Heart right ventricle (tissue), 16 donors: Measurements from ENCODE around the gene ACTN2. TPM values are rescaled to one million over a fixed set of nuclear protein-coding genes. Genes with fewer than 3 reads are reported as not detected.

Experiments
- ATAC-seq, 8 donors: fragments of 200-7000 bp; cut with Tn5 transposase; one replicate each; pipeline ENCODE4 v1.9.1; 2020; ENCODE audit warnings: mild to moderate bottlenecking in 8 of 8, moderate library complexity in 8 of 8, moderate number of reproducible peaks in 1 of 8
- DNase-seq, 2 donors: peaks; one replicate each; pipeline ENCODE4 v3.0.0-alpha.2; 2020
- H3K27ac ChIP-seq, 10 donors: fragments of 200-600 bp; sonication (generic) in 2 of 10; one replicate each; pipeline versions ENCODE4 v1.5.0 to v1.8.0; 2020 to 2022; ENCODE audit warnings: mild to moderate bottlenecking in 3 of 10
- H3K27me3 ChIP-seq, 7 donors: fragments of 200-600 bp; one replicate each; pipeline ENCODE4 v1.8.0; 2021 to 2022; ENCODE audit warnings: mild to moderate bottlenecking in 2 of 7
- H3K36me3 ChIP-seq, 9 donors: fragments of 200-600 bp; sonication (generic) in 1 of 9; one replicate each; pipeline versions ENCODE4 v1.5.0 to v1.8.0; 2020 to 2022; ENCODE audit warnings: mild to moderate bottlenecking in 2 of 9
- H3K4me1 ChIP-seq, 9 donors: fragments of 200-600 bp; sonication (generic) in 1 of 9; one replicate each; pipeline versions ENCODE4 v1.5.0 to v1.8.0; 2020 to 2022; ENCODE audit warnings: mild to moderate bottlenecking in 4 of 9
- H3K4me3 ChIP-seq, 10 donors: fragments of 200-600 bp; sonication (generic) in 2 of 10; one replicate each; pipeline versions ENCODE4 v1.5.0 to v1.8.0; 2020 to 2022; ENCODE audit warnings: mild to moderate bottlenecking in 7 of 10, moderate library complexity in 2 of 10
- H3K9me3 ChIP-seq, 11 donors: fragments of 200-600 bp in 10 of 11; sonication (generic) in 2 of 11; one replicate each; pipeline versions ENCODE4 v1.5.0 to v1.8.0; 2013 to 2022; ENCODE audit warnings: mild to moderate bottlenecking in 2 of 11, control low read depth in 1 of 11, moderate library complexity in 1 of 11
- CTCF ChIP-seq, 9 donors: fragments of 200-600 bp; sonication (generic) in 2 of 9; IDR thresholded peaks; one replicate each; pipeline versions ENCODE4 v1.5.0 to v1.8.0; 2021 to 2022; ENCODE audit warnings: antibody characterized with exemption in 9 of 9, mild to moderate bottlenecking in 5 of 9, moderate library complexity in 1 of 9
- WGBS, 2 donors: extraction: QIAGEN DNeasy Blood & Tissue Kit; methylation state at CpG; one replicate each; pipeline ENCODE4 v1.1.7; 2013; ENCODE audit warnings: inconsistent platforms in 1 of 2; 5-methylcytosine and 5-hydroxymethylcytosine counted together
- intact Hi-C, 10 donors: fragments of 100-400 bp; cut with DNase I; formaldehyde crosslinking; loops; one replicate each; pipeline versions ENCODE4 v1.11.1 to v1.14.2; 2022
- long read RNA-seq, 3 donors: library from polyadenylated mRNA; unstranded; transcript quantifications; one replicate each; pipeline ENCODE4 v2.0.0, GENCODE V29; 2020 to 2021
- polyA plus RNA-seq, 2 donors: library from polyadenylated mRNA; stranded (reverse); fragments of 200-250 nt; gene quantifications; one replicate each; pipeline ENCODE4 v1.2.3, GENCODE V29; 2013
- total RNA-seq, 10 donors: library from RNA; stranded (reverse); fragmentation: NEBNext Ultra II Directional in 3 of 10; extraction: Animal tissue kit (Norgen Biotek cat#: 25700) in 3 of 10; gene quantifications; one replicate each; pipeline versions ENCODE4 v1.2.1 to v1.2.4, GENCODE V29; 2021 to 2023
- donor health status: Arrhythmogenic right ventricular cardiomyopathy.
- donor health status: ischemic (EF 13 %, LVEDD 7.1; RV severe dilation, severe dysfunction).
- donor health status: healthy with polysubstance abuse.
- donor health status: DM: no; HTN: yes; CAD: no.
- donor health status: DM: no; HTN: no; CAD: no.
- donor health status: ischemic (EF 25% LVEDD 6.9; RV normal size, moderate dysfunction).
- donor health status: ischemic (EF 25% LVEDD 5.7; RV mildly dilated, moderate dysfunction).
- donor health status: healthy.
- donor health status: DM: yes; HTN: yes; CAD: no.
- donor health status: Ischemic cardiomyopathy.
- donor health status: ischemic (EF 35%, LVEDD 5.7; RV mildly dilated, moderate dysfunction).
- donor health status: nonischemic (EF 11% LVEDD 7.7; RV severe dilation, severe dysfunction).
- donor health status: DM: yes; HTN: yes; CAD: no.
- donor health status: PGD.
- donor health status: ischemic (EF 29% LVEDD 5.4; RV normal size, mild dysfunction).
- donor health status: nonischemic (EF 23%, LVEDD 6.1; RV moderate dilation, normal function).

The ACTN2 gene
- total RNA-seq, result 1,000 to 10,000 TPM; 2,366 to 4,290 (median 3,682) TPM
- 1,000 to 10,000 TPM in 1 of 2 donors, 100 to 1,000 TPM in 1; 599 to 1,375 TPM for polyA plus RNA-seq
- long read RNA-seq, donor 1, full-length matches to known transcripts, result 2,567 of 3,140 reads
- long read RNA-seq, donor 1, partial matches to known transcripts, result 284 of 3,140 reads
- long read RNA-seq, donor 1, other reads (novel, unspliced or antisense), result 289 of 3,140 reads
- long read RNA-seq, donor 2, full-length matches to known transcripts, result 3,270 of 4,007 reads
- long read RNA-seq, donor 2, partial matches to known transcripts, result 630 of 4,007 reads
- long read RNA-seq, donor 2, other reads (novel, unspliced or antisense), result 107 of 4,007 reads
- long read RNA-seq, donor 3, full-length matches to known transcripts, result 9,487 of 11,838 reads
- long read RNA-seq, donor 3, partial matches to known transcripts, result 1,845 of 11,838 reads
- long read RNA-seq, donor 3, other reads (novel, unspliced or antisense), result 506 of 11,838 reads

GRCh38 chr1:236685917-236686814 is at the start of gene ACTN2:
ACTN2 (plus strand) TSS chr1:236686499; CDS start chr1:236686674, 175 bp downstream.
- Histone ChIP-seq H3K9me3 (peaks cover 0 to 8% (median 0%) of the 10 kb centered on the region in 11 donors), H3K4me1 (peaks cover 0 to 15% (median 4%) of the 10 kb centered on the region in 9 donors)
- 5 to 6% methylated on average over 61 to 93 of the region's 93 CpGs for WGBS, 2 donors

GRCh38 chr1:236638945-236639344 is 47.4 kb upstream of the ACTN2 start:
- Histone ChIP-seq H3K9me3 (no peaks in the 10 kb centered on the region), H3K27ac (peak overlapping the region in 8 of 10 donors; percentile 51 to 76 (median 62)), H3K4me1 (peaks cover 0 to 4% (median 0%) of the 10 kb centered on the region in 9 donors), H3K36me3 (no peaks in the 10 kb centered on the region), H3K27me3 (no peaks in the 10 kb centered on the region), H3K4me3 (peak overlapping the region in 8 of 10 donors; percentile 2 to 44 (median 36))
- intact Hi-C loops, result no loop called here
- no peak for TF ChIP-seq CTCF (IDR thresholded peaks at IDR 0.05)
- DNase-seq (peak in 1 of 2 donors; percentile 24), ATAC-seq (peak; percentile 29 to 91 (median 80))
- WGBS, 2 donors, result 39 to 52% methylated on average over 13 of the region's 13 CpGs

More at GRCh38 chr1:236685917-236686814, at the start of gene ACTN2:
- ATAC-seq (peak; percentile 22 to 81 (median 58)), DNase-seq (peak; percentile 54 to 77)
- Histone ChIP-seq H3K27me3 (peaks cover 0 to 45% (median 6%) of the 10 kb centered on the region in 7 donors), H3K4me3 (peak within 1 kb of the TSS; percentile 42 to 74 (median 64)), H3K36me3 (no peaks in the 10 kb centered on the region), H3K27ac (peak within 1 kb of the TSS; percentile 87 to 99 (median 95))
- TF ChIP-seq CTCF (IDR thresholded peaks at IDR 0.05), result no peak
- intact Hi-C loops, result loop anchor here in 3 of 10 donors (5.0 kb wide), 3 partner anchors 61 to 79 kb away; no protein-coding TSS in a partner anchor

- intact Hi-C loops, result no loop called here
- TF ChIP-seq CTCF (IDR thresholded peaks at IDR 0.05), result no peak
- no peaks in the 10 kb centered on the region for H3K36me3 ChIP-seq
- ATAC-seq, result peak; percentile 34 to 91 (median 75)
- H3K4me3 ChIP-seq, result peak overlapping the region in 7 of 10 donors; percentile 7 to 44 (median 37)
- H3K27me3 ChIP-seq, result no peaks in the 10 kb centered on the region
- H3K4me1 ChIP-seq, result peaks cover 0 to 4% (median 0%) of the 10 kb centered on the region in 9 donors
- no peaks in the 10 kb centered on the region for H3K9me3 ChIP-seq
- peak; percentile 13 to 19 for DNase-seq
- H3K27ac ChIP-seq, result peak overlapping the region in 8 of 10 donors; percentile 51 to 76 (median 62)
- 33 to 44% methylated on average over 4 of the region's 4 CpGs for WGBS, 2 donors
Measured at GRCh38 chr1:236639686-236640085, 46.6 kb upstream of the ACTN2 start.

GRCh38 chr1:236642763-236643162 is 43.5 kb upstream of the ACTN2 start:
- no peaks in the 10 kb centered on the region for H3K9me3 ChIP-seq

More at GRCh38 chr1:236642763-236643162, 43.5 kb upstream of the ACTN2 start:
- no peak for TF ChIP-seq CTCF (IDR thresholded peaks at IDR 0.05)
- H3K4me1 ChIP-seq, result no peaks in the 10 kb centered on the region
- no peak overlapping the region for H3K27ac ChIP-seq
- H3K4me3 ChIP-seq, result no peak overlapping the region
- intact Hi-C loops, result no loop called here
- H3K27me3 ChIP-seq, result no peaks in the 10 kb centered on the region
- 75 to 89% methylated on average over 4 of the region's 4 CpGs for WGBS, 2 donors
- ATAC-seq, result no peak
- H3K36me3 ChIP-seq, result no peaks in the 10 kb centered on the region
- DNase-seq, result no peak
